Fibroblast of lung (primary cell): ENCODE data around the gene FAM118A. TPM values are rescaled to one million over a fixed set of nuclear protein-coding genes. Genes with fewer than 3 reads are reported as not detected.

Experiments
- DNase-seq, 2 donors: peaks; one replicate each; pipeline versions ENCODE4 v3.0.0 to v3.0.0-alpha.2; 2010; ENCODE audit warnings: low read depth in 2 of 2
- H2AFZ ChIP-seq: 2 replicates; pipeline ENCODE4 v1.5.1; 2012; ENCODE audit warnings: low read length, control low read depth, inconsistent platforms
- H3K27ac ChIP-seq: 2 replicates; pipeline ENCODE4 v1.5.1; 2011; ENCODE audit warnings: low read length, control low read depth; ENCODE audit not compliant: insufficient read depth
- H3K27me3 ChIP-seq: 2 replicates; pipeline ENCODE4 v1.5.1; 2011; ENCODE audit warnings: mild to moderate bottlenecking, low read length; ENCODE audit not compliant: control insufficient read depth, insufficient read depth
- H3K36me3 ChIP-seq: 2 replicates; pipeline ENCODE4 v1.5.1; 2011; ENCODE audit warnings: low read length; ENCODE audit not compliant: control insufficient read depth, insufficient read depth
- H3K4me1 ChIP-seq: 2 replicates; pipeline ENCODE4 v1.5.1; 2011; ENCODE audit warnings: low read length; ENCODE audit not compliant: control insufficient read depth, insufficient read depth; ENCODE audit errors: extremely low read depth
- H3K4me2 ChIP-seq: 2 replicates; pipeline ENCODE4 v1.5.1; 2011; ENCODE audit warnings: low read length, control low read depth; ENCODE audit not compliant: insufficient read depth; ENCODE audit errors: extremely low read depth
- H3K4me3 ChIP-seq, 4 experiments: fragments of 200-600 bp in 1 of 4; sonication (generic) in 1 of 4; replicated peaks in 1 of 4; 2 replicates each; pipeline ENCODE4 v1.5.1; 2011 to 2016; ENCODE audit warnings: low read length in 4 of 4, low read depth in 3 of 4, mild to moderate bottlenecking in 3 of 4, control low read depth in 2 of 4, inconsistent platforms in 1 of 4, mixed read lengths in 1 of 4; ENCODE audit not compliant: insufficient read depth in 1 of 4; ENCODE audit errors: control extremely low read depth in 1 of 4
- H3K79me2 ChIP-seq: 2 replicates; pipeline ENCODE4 v1.5.1; 2012; ENCODE audit warnings: mild to moderate bottlenecking, low read length, inconsistent platforms; ENCODE audit not compliant: control insufficient read depth, insufficient read depth
- H3K9ac ChIP-seq: 2 replicates; pipeline ENCODE4 v1.5.1; 2011; ENCODE audit warnings: mild to moderate bottlenecking, low read length, control low read depth; ENCODE audit not compliant: insufficient read depth
- H3K9me3 ChIP-seq: 2 replicates; pipeline ENCODE4 v1.5.1; 2012; ENCODE audit warnings: low read depth, low read length; ENCODE audit not compliant: control insufficient read depth, insufficient read depth
- H4K20me1 ChIP-seq: 2 replicates; pipeline ENCODE4 v1.5.1; 2011; ENCODE audit warnings: low read length; ENCODE audit not compliant: control insufficient read depth, insufficient read depth; ENCODE audit errors: extremely low read depth
- CTCF ChIP-seq, 2 donors: IDR thresholded peaks in 1 of 2; conservative IDR thresholded peaks in 1 of 2; 1 replicate in 1 of 2; 2 replicates in 1 of 2; pipeline ENCODE4 v1.5.1; 2011 to 2012; ENCODE audit warnings: low read length in 2 of 2, control low read depth in 1 of 2, inconsistent platforms in 1 of 2, low read depth in 1 of 2, mild to moderate bottlenecking in 1 of 2
- EZH2 ChIP-seq: IDR thresholded peaks from 2 replicates; pipeline ENCODE4 v1.5.1; 2012; ENCODE audit warnings: low read length, control low read depth, mild to moderate bottlenecking; ENCODE audit errors: missing control alignments
- polyA plus RNA-seq, 2 donors: library from polyadenylated mRNA; depleted of rRNA in 1 of 2; stranded (reverse) in 1 of 2; unstranded in 1 of 2; fragments of >200 nt; gene quantifications; 2 replicates each; pipeline ENCODE4 v1.2.1, GENCODE V29; 2011 to 2012; ENCODE audit warnings: missing spikeins in 1 of 2
- total RNA-seq: library from RNA; depleted of rRNA; stranded (reverse); fragments of >200 nt; gene quantifications from 2 replicates; pipeline ENCODE4 v1.2.1, GENCODE V29; 2014

The FAM118A gene
- total and polyA plus RNA-seq, 2 donors (not counting 1 experiment from before 2014, with no cell fraction given), result 16.5 to 18.0 TPM

DNA sequence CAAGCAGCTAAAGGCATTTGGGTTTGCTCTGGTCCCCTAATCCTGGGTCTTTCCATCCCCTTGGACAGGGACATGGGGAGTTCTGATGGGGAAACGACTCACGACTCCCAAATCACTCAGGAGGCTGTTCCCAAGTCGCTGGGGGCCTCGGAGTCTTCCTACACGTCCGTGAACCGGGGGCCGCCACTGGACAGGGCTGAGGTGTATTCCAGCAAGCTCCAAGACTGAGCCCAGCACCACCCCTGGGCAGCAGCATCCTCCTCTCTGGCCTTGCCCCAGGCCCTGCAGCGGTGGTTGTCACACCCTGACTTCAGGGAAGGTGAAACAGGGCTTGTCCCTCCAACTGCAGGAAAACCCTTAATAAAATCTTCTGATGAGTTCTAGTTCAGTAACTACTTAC lies 14.2 kb upstream of the FAM118A start:
- Histone ChIP-seq H3K9me3 (no peaks in the 10 kb centered on the region), H3K27ac (no peak overlapping the region), H3K4me1 (no peaks in the 10 kb centered on the region), H3K4me3 (no peak overlapping the region), H3K27me3 (peaks cover 19% of the 10 kb centered on the region), H3K36me3 (no peaks in the 10 kb centered on the region), H3K79me2 (no peaks in the 10 kb centered on the region), H2AFZ (no peak overlapping the region), H3K4me2 (no peak overlapping the region), H4K20me1 (no peaks in the 10 kb centered on the region), H3K9ac (no peak overlapping the region)
- no peak for DNase-seq
- TF ChIP-seq CTCF (conservative IDR thresholded peaks at IDR 0.05 in 1 of 2, IDR thresholded peaks at IDR 0.05 in 1 of 2; ENCODE audit: low read depth in 1 of 2, low read length in 2 of 2) (no peak), EZH2 (no peak)

DNA sequence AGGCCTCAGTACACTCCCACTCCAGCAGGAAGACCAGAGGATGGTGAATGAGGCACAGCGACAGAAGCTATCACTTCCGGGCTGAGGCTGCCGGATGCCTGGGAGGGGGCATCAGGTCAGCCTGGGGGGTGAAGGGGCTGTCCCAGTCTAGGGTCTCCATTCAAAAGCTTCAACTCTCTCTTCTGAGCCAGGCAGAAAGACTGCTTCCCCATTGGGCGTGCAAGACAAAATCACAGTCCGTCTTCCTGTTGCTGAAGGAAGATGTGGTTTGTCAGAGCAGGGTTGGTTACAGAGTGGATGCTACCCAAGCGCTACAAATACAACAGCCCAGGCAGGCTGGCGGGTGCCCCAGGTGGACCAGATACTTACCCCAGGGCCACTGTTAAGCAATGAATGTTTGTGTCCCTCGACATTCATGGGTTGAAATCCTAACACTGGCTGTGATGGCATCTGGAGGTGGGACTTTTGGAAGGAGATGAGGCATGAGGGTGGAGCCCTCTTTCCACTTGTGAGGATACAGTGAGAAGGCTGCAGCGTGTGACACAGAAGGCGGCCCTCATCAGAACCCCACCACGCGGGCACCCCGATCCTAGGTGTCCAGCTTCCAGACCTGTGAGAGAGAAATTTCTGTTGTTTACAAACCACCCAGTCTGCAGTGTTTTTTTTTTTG lies 13.0 kb upstream of the FAM118A start:
- H3K27ac ChIP-seq, result no peak overlapping the region
- no peak for TF ChIP-seq CTCF (conservative IDR thresholded peaks at IDR 0.05 in 1 of 2, IDR thresholded peaks at IDR 0.05 in 1 of 2; ENCODE audit: low read depth in 1 of 2, low read length in 2 of 2)
- TF ChIP-seq EZH2, result no peak
- no peaks in the 10 kb centered on the region for H3K36me3 ChIP-seq
- no peak overlapping the region for H3K4me3 ChIP-seq
- H3K27me3 ChIP-seq, result peaks cover 11% of the 10 kb centered on the region
- no peak for DNase-seq
- peaks cover under 1% of the 10 kb centered on the region for H3K4me1 ChIP-seq
- no peaks in the 10 kb centered on the region for H3K9me3 ChIP-seq
- H4K20me1 ChIP-seq, result no peaks in the 10 kb centered on the region
- no peak overlapping the region for H3K9ac ChIP-seq
- no peak overlapping the region for H3K4me2 ChIP-seq
- H3K79me2 ChIP-seq, result no peaks in the 10 kb centered on the region
- H2AFZ ChIP-seq, result no peak overlapping the region

GRCh38 chr22:45298934-45299505 lies 10.7 kb upstream of the FAM118A start:
- Histone ChIP-seq H4K20me1 (no peaks in the 10 kb centered on the region), H3K79me2 (no peaks in the 10 kb centered on the region), H3K4me1 (peaks cover 3% of the 10 kb centered on the region), H3K9me3 (no peaks in the 10 kb centered on the region), H3K27me3 (peaks cover 3% of the 10 kb centered on the region), H2AFZ (no peak overlapping the region), H3K36me3 (no peaks in the 10 kb centered on the region), H3K4me3 (no peak overlapping the region), H3K27ac (no peak overlapping the region), H3K4me2 (no peak overlapping the region), H3K9ac (no peak overlapping the region)
- TF ChIP-seq CTCF (conservative IDR thresholded peaks at IDR 0.05 in 1 of 2, IDR thresholded peaks at IDR 0.05 in 1 of 2; ENCODE audit: low read depth in 1 of 2, low read length in 2 of 2) (no peak), EZH2 (no peak)
- DNase-seq, result no peak
